ENCODE data around the gene PSMG1.

DNA sequence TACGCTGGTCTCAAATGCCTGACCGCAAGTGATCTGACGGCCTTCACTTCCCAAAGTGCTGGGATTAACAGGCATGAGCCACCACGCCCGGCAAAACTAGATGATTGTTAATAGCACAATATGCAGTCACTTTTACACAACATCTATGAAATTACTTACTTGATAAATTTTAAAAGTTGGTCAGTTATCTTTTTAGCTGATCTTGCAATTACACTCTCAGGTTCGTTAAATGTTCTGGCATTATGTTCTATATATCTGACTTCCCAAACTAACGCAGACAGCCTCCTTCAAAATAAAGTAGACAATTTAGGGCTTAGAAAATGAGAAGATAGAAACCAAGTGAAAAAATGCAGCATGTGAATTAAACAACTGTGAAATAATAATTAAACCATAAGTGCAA lies 31.8 kb upstream of the PSMG1 start:
- TF ChIP-seq, protein P1, sequence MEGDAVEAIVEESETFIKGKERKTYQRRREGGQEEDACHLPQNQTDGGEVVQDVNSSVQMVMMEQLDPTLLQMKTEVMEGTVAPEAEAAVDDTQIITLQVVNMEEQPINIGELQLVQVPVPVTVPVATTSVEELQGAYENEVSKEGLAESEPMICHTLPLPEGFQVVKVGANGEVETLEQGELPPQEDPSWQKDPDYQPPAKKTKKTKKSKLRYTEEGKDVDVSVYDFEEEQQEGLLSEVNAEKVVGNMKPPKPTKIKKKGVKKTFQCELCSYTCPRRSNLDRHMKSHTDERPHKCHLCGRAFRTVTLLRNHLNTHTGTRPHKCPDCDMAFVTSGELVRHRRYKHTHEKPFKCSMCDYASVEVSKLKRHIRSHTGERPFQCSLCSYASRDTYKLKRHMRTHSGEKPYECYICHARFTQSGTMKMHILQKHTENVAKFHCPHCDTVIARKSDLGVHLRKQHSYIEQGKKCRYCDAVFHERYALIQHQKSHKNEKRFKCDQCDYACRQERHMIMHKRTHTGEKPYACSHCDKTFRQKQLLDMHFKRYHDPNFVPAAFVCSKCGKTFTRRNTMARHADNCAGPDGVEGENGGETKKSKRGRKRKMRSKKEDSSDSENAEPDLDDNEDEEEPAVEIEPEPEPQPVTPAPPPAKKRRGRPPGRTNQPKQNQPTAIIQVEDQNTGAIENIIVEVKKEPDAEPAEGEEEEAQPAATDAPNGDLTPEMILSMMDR (IDR thresholded peaks at IDR 0.05), result no peak
- no peak for TF ChIP-seq POLR2AphosphoS5 (IDR thresholded peaks at IDR 0.05)
- no peak for TF ChIP-seq POLR2A (IDR thresholded peaks at IDR 0.05)
- TF ChIP-seq EP300 (IDR thresholded peaks at IDR 0.05), result no peak
